A549 treated with Hydrocortisone at 1 μM for 4 hours (cell line): ENCODE data around the gene GPAM. TPM values are rescaled to one million over a fixed set of nuclear protein-coding genes. Genes with fewer than 3 reads are reported as not detected.

Experiments
- total RNA-seq: library from RNA; stranded (reverse); fragments of 200-300 nt; extraction: Qiagen RNA extraction; gene quantifications from 5 replicates; pipeline ENCODE4 v1.2.3, GENCODE V29; 2022

The GPAM gene, protein sequence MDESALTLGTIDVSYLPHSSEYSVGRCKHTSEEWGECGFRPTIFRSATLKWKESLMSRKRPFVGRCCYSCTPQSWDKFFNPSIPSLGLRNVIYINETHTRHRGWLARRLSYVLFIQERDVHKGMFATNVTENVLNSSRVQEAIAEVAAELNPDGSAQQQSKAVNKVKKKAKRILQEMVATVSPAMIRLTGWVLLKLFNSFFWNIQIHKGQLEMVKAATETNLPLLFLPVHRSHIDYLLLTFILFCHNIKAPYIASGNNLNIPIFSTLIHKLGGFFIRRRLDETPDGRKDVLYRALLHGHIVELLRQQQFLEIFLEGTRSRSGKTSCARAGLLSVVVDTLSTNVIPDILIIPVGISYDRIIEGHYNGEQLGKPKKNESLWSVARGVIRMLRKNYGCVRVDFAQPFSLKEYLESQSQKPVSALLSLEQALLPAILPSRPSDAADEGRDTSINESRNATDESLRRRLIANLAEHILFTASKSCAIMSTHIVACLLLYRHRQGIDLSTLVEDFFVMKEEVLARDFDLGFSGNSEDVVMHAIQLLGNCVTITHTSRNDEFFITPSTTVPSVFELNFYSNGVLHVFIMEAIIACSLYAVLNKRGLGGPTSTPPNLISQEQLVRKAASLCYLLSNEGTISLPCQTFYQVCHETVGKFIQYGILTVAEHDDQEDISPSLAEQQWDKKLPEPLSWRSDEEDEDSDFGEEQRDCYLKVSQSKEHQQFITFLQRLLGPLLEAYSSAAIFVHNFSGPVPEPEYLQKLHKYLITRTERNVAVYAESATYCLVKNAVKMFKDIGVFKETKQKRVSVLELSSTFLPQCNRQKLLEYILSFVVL
- total RNA-seq: 5.6 to 8.5 TPM (median 7.1 TPM) in 5 replicates

DNA sequence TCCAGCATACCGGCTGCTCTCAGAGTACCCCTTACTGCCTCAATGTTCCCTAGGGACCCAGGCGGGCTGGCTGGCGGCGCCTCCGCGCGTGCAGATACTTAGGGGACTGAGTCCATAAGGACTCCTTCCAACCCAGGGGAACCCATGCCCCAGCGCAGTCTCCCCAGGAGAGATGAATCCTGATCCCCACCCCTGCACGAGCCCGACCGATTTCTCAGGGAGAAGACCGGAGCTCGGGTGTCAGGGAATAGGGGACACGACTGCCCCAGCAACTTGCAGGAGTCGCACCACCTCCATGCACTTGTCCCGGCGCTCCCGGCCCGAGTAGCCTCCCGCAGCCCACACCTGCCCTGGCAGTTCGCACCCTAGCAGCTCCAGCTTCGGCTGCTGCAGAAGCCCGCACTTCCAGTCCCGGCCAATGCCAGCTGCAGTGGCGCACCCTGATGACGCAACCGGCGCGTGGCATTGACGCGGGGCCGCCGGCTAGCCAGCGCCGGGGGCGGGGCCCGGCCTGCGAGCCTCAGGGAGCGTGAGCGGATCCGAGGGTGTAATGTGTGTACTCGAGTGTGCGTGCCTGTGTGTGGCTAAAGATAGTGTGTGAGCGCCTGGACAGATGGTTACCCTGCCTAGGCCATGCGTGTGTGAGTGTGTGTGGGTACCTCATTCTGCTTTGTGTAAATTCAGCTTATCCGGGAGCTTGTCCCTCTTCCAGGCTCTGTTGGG lies at the start of gene GPAM:
TSS of gene GPAM (minus strand) at position 437 of the 723 bp plus-strand sequence. CDS start 1,981 bp downstream, outside the sequence.

Other genes starting within 250 kb of the GPAM start
- gene TECTB, start 99.6 kb upstream of the GPAM start, total RNA-seq: not detected in 5 replicates
- 0.29 to 0.46 TPM (median 0.41 TPM) in 5 replicates for gene ACSL5, start 190.4 kb upstream of the GPAM start, total RNA-seq